DMS 273 (cell line): ENCODE results near the gene CHRNB2.
"Not testable (repeated sequence)": the region's sequence is repeated elsewhere in the genome, so short reads cannot be mapped to it uniquely, and the experiment has no call there.

ENCODE experiments used
- DNase-seq: peaks from one replicate; lab custom pipeline; 2025; ENCODE audit not compliant: unreplicated experiment; lab: John Stamatoyannopoulos, UW

Gene CHRNB2, protein sequence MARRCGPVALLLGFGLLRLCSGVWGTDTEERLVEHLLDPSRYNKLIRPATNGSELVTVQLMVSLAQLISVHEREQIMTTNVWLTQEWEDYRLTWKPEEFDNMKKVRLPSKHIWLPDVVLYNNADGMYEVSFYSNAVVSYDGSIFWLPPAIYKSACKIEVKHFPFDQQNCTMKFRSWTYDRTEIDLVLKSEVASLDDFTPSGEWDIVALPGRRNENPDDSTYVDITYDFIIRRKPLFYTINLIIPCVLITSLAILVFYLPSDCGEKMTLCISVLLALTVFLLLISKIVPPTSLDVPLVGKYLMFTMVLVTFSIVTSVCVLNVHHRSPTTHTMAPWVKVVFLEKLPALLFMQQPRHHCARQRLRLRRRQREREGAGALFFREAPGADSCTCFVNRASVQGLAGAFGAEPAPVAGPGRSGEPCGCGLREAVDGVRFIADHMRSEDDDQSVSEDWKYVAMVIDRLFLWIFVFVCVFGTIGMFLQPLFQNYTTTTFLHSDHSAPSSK

DNA sequence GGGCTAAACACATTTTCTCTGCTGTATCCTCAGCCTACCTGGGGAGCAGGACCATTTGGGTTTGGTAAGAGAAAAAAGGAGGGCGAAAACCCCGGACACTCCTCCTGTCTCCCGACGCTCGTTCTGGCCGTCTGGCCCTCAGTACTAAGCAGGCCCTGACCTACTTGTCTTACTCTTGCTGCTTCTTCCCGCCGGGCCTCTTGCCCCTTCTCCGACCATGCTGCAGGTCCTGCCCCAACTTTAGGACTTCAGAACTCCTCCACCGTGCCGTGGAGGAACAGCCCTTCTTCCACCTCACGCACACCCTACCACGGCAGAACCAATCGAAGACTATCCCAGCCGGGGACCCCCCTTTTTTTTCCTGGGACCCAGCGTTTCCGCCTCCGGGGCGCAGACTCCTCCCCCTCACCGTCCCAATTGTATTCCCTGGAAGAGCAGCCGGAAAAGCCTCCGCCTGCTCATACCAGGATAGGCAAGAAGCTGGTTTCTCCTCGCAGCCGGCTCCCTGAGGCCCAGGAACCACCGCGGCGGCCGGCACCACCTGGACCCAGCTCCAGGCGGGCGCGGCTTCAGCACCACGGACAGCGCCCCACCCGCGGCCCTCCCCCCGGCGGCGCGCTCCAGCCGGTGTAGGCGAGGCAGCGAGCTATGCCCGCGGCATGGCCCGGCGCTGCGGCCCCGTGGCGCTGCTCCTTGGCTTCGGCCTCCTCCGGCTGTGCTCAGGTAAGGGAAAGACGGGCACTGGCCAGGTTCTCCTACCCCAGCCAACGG is at the start of gene CHRNB2:
CHRNB2 (plus strand) TSS at position 393 of the 771 bp plus-strand sequence; CDS start at position 660, 267 bp downstream.
- peak; percentile 88 for DNase-seq

DNA sequence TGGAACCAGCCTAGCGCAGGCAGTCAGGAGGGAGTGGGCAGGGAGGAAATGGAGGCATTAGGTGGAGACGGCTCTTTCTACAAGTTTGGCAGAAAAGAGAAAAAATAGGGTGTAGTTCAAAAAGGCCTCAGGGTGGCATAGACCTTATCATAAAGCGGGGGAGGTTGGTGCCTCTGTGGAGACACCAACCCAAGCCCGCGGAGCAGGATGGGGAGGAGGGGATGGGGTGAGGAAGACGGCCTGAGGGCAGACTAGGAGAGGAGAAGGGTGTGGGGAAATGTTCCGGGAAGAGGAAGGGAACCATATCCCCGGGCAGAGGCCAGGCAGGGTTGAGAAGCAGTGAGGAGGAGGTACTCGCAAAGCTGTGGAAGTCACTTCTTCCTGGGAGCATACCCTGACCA is 48.0 kb upstream of the CHRNB2 start:
- DNase-seq: no peak

DNA sequence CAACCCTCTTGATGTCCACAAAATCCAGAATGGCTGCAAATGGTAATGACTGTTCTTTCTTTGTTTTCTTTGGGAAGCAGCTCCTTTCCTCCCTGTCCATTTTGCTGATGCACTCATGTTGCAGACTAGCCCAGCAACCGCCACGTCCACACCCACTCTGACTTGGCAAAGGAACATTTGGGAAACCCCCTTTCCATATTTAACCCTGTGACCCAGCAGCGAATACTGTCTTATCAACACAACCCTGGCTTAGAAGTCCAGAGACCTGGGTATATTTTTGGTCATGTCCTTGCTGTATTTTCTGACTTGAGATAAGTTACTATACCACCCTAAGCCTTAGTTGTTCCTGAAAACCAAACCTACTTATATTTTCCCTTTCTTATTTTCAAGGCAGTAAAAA is 47.2 kb upstream of the CHRNB2 start:
- no peak for DNase-seq

DNA sequence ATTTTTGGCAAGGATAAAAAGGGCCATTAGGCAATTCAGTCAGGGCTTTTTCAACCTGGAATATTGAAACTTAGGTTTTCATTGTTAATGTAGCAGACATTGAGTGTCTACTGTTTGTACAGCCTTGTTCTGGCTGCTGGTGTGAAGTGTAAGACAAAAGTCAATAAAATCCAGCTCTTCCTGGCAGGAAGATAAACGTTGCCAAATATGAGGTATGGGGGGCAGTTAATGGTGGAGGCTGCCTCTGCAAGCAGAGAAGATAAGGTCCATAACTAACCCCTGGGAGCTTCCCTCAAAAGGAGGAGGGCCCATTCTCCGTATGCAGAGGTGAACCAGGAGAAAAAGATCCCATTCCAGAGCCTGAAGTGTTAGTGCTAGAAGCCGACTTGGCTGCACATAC is 45.9 kb upstream of the CHRNB2 start:
- DNase-seq: no peak

DNA sequence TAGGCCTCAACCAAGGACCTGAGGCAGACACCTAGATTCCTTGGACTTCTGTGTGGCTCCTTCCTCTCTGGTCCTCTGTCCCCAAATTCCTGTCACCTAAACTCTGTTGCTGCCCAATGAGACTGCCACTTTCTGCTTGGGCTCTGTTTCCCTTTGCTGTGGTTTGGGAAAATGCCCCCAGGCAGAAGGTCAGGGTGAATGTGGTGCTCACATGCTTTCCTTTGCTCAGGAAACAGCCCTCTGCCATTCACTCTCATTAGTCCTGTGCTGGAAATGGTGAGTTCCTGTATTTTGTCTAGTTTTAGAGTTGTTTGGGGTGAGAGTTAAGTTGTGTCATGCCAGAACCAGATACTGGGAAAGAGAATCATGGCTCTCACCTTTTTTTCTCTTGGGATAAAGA is 42.7 kb upstream of the CHRNB2 start:
- no peak for DNase-seq

DNA sequence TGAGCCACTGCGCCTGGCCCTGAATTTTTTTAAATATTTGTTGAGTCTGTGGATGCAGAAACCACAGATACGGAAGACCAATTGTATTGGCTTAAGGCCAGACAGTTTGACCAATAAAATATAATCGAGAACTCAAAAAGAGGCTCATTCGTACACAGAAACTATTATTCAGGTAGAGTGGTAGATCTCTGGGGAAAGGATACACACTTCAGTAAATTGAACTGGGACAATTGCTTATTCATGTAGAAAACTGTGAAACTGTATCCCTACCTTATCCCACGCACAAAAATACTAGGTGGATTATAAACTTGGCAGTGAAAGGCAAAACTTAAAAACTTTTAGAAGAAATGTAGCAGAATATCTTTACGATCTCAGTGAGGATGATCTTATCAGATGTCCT is 40.4 kb upstream of the CHRNB2 start:
- DNase-seq: no peak

DNA sequence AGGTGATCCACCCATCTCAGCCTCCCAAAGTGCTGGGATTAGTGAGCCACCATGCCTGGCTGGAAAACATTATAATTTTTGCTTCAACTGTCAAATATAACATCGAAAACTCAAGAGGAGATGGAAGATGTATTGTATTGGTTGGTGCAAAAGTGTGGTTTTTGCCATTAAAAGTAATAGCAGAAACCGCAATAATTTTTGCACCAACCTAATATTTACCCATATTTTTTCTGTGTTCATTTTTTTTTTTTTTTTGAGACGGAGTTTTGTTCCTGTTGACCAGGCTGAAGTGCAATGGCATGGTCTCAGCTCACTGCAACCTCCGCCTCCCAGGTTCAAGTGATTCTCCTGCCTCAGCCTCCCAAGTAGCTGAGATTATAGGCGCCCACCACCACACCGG is 38.3 kb upstream of the CHRNB2 start:
- no peak for DNase-seq

DNA sequence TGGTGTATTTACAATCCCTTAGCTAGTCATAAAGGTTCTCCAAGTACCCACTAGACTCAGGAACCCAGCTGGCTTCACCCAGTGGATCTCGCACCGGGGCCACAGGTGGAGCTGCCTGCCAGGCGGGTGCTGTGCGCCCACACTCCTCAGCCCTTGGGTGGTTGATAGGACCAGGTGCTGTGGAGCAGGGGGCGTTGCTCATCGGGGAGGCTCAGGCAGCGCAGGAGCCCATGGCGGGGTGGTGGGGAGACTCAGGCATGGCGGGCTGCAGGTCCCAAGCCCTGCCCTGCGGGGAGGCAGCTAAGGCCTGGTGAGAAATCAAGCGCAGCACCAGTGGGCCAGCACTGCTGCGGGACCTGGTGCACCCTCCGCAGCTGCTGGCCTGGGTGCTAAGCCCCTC is 35.6 kb upstream of the CHRNB2 start:
- DNase-seq: not testable (repeated sequence)

DNA sequence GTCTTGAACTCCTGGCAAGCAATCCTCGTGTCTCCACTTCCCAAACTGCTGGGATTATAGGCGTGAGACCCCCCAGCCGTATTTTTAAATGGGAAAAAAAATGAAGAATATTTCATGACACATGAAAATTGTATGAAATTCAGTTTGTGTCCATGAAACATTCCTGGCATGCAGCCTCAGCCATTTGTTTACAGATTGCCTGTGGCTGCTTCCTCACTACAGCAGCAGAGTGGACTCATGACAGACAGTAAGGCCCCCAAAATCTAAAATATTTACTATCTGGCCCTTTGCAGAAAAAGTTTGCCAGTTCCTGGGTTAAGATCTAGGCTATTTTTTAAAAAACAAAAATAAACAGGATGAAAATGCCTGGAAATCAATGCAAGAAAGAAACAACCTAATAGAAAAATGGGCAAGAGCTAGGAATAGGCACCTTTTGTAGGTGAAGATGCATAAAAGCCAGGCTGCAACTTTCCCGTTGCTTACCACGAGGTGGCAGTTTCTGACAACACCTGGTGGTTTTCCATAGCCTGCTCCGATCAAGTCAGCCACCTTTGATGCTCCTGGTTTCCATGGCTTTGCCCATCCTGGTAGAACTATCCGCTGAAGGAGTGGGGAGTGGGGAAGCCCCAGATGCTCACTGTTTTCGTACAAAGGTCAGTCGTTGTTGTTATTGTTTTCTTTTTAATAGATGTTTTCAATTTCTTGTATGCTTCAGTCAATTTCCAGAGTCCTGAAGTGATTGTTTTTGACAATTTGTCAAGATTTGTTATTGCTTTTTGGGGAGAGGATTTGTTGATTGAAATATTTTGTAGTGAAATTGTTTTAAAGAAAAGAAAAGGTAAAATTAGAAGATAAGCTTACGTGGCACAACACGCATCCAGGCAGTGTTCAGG is 33.4 kb upstream of the CHRNB2 start:
- peak; percentile 72 for DNase-seq

DNA sequence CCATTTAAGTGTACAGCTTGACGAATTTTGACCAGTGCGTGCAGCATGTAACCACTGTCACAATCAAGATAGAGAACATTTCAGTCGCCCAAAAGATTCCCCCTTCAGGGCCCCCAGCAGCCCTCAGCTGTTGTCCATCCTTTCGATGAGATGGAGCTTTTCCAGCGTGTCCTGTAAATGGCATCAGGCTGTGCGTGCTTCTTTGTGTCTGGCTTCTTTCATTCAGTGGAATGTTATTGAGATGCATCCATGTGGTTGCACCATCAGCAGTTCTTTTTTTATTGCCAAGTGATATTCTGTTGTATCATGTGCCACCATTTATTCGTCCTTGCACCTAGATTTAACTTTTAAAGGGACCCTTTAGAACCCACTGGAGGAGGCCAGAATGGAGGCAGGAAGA is 31.0 kb upstream of the CHRNB2 start:
- DNase-seq: no peak

DNA sequence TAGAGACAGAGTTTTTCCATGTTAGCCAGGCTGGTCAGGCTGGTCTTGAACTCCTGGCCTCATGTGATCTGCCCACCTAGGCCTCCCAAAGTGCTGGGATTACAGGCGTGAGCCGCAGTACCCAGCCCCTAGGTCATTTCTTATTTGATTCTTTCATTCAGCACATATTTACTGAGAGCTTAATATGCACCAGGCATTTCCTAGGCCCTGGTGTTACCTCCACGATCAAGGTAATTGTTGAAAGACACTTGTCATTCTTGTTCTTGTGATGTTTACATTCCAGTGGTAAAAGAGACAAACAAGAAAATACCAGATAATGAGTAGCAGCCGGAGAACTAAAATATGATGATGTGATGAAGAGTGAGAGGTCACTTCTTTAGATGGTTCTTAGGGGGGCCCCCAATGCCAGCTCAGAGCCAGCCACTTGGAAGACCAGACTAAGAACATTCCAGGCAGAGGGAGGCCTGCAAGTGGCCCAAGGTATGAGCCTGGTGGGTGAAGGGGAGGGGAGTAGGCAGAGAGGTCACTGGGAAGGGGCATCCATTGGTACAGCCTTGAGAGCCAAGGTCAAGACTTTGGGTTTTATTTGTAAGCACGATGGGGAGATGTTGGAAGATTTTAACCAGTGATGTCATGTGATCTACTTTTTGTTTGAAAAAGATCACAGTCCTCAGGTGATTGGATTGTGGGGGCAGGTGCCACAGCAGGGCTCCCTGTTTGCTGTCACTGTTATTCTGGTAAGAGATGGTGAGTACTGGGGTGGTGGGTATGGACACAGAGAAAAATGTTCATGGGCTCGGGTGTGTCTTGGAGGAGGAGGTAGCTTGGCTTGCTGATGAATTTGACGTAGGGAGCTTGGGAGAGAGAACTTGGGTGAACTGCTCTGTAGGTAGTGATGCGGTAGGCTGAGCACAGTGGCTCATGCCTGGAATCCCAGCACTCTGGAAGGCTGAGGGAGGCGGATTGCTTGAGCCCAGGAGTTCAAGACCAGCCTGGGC is 27.8 kb upstream of the CHRNB2 start:
- DNase-seq: no peak

DNA sequence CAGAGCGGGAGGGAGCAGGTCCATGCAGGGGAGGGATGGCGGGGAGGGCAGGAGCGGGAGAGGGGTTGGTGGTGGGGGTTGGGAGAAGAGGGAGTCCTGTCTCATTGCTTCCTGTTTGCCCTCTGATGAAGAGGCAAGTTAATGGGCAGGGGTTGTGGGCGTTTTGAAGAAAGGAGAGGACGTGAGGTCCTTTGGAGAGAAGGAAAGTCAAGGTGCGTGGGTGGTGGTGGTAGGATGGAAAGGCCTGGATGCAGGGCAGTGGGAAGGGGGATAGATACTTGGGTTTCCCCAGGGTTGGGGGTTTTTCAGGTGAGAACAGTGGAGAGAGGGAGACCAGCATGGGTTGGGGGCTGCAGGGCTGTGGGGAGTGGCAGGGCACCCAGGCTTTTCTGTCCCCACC is 26.3 kb upstream of the CHRNB2 start:
- no peak for DNase-seq

DNA sequence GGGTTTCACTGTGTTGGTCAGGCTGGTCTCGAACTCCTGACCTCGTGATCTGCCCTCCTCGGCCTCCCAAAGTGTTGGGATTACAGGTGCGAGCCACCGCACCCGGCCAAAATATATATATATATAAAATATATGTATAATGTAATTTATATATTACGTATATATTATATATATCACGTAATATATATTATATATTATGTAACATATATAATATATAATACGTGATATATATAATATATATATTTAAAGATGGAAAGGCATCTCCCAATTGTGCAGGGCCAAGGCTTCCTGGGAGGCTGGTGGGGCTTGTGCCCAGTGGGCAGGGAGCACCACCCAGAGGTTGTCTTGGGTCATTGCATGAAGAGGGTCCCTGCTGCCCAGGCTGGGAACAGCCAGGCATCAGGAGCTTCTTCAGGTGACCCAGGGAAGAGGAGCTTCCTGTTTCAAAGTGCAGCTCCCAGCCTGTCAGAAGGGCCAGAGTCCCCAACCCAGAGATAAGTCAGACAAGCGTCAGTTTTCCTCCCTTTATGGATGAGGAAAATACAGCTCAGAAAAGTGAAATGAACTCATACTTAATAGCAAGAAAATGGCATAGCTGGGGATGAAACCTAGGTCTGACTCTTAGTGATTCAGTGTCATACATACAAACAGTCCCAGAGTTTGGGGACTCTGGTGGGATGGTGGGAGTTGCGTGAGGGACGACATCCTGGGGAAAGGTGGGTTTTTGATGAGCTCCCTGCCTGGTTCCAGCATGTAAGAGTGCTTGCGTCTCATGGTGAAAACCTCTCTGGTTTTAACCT is 21.1 kb upstream of the CHRNB2 start:
- peak; percentile 85 for DNase-seq

DNA sequence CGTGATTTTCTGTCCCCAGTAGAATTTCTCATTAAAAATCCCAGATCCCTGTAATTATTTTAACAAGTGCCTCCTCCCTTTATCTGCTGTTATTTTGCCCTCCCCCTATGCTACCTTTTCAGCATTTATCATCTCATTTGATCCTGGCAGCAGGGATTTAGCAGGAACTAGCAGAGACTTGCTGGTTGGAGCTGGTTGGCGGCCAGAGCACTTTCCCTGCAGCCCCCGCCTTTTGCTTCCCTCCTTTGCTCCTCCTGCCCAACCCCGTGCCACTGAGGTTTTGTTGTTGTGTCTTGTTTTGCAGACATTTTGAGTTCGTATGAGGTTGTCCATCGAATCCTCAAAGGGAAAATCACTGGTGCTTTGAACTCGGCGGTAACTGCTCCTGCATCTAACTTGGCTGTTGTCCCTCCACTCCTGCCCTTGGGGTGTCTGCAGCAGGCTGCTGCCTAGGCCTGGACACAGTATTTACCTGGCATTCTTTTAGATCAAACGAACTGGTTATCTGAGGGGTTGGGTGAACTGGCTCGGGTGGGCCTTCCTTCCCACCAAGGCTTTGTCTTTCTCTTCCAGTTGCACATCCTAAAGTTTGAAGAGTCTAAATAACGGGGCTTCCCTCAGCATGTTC is 20.4 kb upstream of the CHRNB2 start:
- DNase-seq: no peak

DNA sequence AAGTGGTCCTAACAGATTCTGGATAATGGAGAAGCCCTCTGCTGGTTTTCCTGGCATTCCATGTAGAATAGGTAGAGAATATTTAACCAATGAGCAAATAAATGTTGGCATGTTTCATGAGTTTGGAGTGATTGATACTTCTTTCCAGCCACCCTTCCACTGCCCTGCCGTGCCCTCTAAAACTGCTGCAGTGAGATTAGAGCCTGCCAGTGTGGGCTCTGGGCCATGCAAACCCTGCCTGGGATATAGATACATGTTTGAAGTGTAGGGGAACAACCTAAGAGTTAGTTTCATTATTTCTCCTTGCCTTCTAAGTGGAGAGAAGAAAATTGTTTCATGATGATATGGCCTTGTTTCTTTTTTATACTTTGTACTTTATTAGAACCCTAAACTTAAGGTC is 19.6 kb upstream of the CHRNB2 start:
- DNase-seq: no peak

DNA sequence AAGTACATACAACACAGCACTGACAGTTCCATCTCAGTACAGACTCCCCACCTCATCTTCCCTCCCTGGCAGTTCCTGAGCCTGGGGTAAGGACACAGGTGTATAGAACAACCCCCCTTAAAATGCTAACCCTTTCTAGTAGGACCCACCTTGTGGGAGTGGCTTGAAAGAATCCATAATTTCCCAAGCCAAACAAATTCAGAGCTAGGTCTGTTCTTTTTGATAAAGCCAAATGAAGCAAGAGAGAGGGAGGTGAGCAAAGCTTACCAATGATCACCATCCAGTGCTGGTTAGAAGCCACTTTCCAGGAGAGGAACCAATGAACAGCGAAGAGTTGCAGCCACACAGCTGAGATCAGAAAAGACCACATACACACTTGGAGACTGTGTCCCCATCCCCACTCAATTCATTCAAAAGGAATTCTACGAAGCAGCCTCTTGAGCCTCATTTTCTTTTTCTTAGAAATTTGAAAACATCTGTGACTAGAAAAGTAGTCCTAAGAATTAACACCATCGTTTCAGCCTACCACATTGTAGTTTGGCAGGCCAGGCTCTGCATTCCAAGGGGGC is 18.3 kb upstream of the CHRNB2 start:
- no peak for DNase-seq

DNA sequence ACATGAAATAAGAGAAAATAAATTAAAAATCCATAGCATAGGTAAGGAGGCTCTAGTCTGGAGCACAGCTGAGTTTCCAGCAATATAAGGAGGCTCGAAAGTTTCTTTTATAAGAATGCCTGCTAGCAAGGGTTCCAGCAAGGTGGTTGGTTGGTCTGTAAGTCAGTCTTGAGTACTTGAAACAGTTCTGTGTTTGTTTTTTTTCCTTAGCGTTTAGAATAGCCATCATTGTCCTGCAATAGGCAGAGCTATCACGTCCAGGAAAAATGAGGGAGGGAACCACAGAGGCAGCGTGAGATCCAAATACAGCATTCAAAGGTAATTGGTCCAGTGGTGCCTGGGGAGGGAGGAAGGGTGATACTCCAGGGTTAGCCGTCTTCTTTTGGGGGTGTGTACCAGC is 17.5 kb upstream of the CHRNB2 start:
- no peak for DNase-seq

DNA sequence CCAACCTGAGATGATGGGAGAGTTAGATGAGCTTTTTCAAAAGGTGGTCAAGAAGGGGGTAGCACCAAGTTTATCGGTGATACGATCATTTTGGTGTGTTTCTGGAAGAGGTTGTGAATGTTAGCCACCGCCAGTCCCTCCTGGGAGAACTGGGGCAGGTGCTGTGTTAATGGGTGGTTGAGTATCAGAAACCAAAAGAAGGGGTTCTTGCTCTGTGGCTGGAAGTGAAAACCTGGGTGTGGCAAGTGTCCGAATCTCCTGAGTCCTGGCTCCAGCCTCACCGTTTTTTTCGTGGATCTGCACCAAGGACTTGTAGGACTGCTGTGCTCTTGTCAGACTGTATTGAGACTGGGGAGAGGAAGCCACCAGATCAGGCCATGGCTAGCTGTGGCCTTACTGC is 16.9 kb upstream of the CHRNB2 start:
- DNase-seq: no peak
